Loucy (cell line): ENCODE measurements around the gene NLGN1.

Experiments
- EZH2phosphoT487 ChIP-seq: fragments of 200-600 bp; IDR thresholded peaks from 2 replicates; pipeline ENCODE4 v1.6.1; 2018; ENCODE audit warnings: antibody characterized with exemption, mild to moderate bottlenecking, moderate library complexity, borderline replicate concordance
- TF ChIP-seq, protein P1 (sequence below): fragments of 200-600 bp; sonication (generic); conservative IDR thresholded peaks from 2 replicates; pipeline ENCODE4 v1.5.1; 2014; ENCODE audit warnings: mild to moderate bottlenecking, antibody characterized with exemption, low read length

DNA sequence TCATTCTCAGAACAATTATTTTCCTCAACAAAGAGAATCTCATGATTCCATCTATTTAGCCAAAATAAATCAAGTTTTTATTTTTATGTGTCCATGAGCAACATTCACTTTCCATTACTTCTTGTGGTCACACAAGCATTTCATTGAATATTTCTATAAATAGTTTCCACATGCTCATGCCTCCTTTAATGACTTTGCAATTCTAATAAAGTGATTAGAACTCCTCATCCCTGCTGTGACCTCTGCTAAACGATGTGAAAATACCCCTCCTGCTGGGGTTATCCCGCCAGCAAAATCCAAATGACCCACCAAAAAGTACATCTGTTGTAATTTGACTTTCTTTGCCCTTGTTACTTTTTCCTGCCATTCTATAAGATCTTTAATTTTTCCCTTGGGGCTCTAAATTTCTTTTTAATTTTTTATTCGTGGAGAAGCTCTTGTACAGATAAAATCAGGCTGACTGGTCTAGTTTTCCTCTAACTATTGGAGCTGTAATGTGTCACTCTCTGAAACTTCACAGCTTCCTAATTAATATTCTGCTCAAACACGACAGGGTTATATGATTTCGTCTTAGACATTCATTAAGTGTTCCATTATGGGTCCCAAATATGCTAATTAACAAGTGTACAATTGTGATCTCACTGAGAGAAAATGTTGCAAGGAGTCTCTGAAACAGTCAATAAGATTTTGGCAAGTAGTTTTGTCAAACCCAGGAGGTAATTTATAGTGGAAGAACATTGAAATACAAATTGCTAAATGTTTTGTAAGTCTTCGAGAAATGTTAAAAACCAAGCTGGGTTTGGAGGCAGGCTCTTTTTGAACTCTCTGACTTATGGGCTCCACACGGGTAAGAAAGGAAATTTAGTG lies 928.5 kb downstream of the NLGN1 start:
- TF ChIP-seq, protein P1, sequence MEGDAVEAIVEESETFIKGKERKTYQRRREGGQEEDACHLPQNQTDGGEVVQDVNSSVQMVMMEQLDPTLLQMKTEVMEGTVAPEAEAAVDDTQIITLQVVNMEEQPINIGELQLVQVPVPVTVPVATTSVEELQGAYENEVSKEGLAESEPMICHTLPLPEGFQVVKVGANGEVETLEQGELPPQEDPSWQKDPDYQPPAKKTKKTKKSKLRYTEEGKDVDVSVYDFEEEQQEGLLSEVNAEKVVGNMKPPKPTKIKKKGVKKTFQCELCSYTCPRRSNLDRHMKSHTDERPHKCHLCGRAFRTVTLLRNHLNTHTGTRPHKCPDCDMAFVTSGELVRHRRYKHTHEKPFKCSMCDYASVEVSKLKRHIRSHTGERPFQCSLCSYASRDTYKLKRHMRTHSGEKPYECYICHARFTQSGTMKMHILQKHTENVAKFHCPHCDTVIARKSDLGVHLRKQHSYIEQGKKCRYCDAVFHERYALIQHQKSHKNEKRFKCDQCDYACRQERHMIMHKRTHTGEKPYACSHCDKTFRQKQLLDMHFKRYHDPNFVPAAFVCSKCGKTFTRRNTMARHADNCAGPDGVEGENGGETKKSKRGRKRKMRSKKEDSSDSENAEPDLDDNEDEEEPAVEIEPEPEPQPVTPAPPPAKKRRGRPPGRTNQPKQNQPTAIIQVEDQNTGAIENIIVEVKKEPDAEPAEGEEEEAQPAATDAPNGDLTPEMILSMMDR = no peak
- no peak for TF ChIP-seq EZH2phosphoT487
